GM18507 (cell line): ENCODE measurements around the gene DYNLT5.
A peak's percentile ranks its signal among the peaks of the same experiment; 100 is the strongest.
"Not testable (repeated sequence)": the region's sequence is repeated elsewhere in the genome, so short reads cannot be mapped to it uniquely, and the experiment has no call there.

Source experiments
- DNase-seq: peaks from one replicate; pipeline ENCODE4 v3.0.0; 2011; ENCODE audit warnings: low read depth; ENCODE audit not compliant: insufficient read length; ENCODE audit errors: extremely low spot score
- FAIRE-seq: peaks from 2 replicates; lab custom pipeline; 2011; peaks lifted over from hg19 to GRCh38; lab: Jason Lieb, UNC

Gene DYNLT5, protein sequence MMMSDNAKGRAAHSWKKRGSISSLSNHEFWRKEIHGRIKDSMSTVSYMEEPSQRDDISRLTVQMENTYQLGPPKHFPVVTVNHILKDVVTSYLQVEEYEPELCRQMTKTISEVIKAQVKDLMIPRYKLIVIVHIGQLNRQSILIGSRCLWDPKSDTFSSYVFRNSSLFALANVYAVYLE

DNA sequence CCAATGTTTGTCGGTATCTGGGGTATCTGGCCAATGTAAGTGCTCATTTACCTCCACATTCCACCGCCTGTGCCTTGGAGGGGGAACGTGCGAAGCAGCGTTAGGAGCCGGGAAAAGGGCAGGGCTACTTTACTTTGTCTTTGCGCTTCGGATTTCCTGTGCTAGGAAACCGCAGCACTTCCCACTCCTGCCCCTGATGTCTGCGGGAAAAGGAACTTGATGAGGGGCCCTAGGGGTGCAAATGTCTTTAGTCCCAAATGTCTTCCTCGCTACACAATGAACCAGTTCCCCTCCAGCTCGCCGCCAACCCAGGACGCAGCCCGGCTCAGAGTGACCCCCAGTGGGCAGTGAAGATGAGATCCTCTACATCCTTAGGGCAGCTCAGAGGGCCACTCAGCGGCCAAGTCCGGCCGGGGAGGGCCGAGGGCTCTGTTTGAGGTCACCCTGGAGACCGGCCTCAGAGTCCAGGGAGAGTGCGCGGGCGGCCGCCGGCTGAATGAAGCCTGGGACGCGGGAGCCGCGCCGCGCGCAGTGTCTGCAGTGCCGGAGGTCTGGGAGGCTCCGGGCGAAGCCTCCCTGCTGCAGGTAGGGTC is at the start of gene DYNLT5:
Gene DYNLT5, plus strand, starts transcription at position 460 of the 593 bp plus-strand sequence. CDS start 2,200 bp downstream, outside the sequence.
- no peak for DNase-seq

DNA sequence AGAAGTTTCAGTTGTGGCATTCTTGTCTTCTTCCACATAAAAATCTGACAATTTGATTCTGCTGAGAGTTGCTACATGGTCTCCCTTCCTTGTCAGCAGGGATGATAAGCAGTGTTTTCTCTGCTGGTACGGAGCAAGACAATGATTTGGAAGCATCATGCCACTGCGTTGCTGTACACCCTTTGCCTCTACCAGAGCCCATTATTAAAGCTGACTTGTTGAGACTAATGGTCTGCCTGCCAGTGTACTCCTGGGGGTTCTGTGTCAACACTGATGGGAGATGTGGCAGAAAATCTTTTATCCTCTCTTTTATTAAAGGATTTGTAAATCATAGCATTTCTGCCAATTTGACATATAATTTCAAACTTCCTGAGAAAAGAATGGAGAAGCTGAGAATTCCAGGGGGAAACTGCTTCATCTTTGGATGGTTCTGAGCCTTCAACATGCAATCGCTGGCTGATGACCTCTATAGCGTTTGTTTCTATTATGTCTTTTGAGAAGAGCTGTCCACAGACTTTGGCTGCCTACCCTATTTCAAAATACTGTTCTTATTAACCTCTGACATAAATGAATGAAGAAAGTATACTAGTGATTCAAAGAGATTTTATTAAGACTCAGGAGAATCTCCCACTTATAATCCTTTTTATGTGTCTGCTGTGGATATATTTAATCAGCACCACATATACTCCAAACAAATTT is 47.9 kb upstream of the DYNLT5 start:
- FAIRE-seq (no peak), DNase-seq (no peak)

More for the DNA sequence above, at the start of gene DYNLT5:
- no peak for FAIRE-seq

DNA sequence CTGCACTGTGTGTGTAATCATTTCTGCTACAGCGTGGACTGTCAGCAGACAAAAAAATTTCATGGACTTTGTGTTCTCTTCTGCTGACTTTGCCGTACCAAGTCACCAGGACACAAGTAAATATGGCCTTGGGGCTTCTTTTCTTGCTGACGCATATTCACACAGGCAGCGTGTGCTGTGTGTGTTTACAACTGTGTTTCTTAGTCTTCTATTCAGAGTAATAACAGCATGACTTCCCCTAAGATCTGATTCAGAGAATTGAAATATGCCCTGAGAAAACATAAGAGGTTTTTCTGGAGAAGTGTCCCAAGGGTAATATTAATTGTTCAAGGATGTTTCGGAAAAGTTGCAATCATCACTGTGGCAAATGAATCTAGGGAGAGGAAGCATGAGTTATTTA is 47.1 kb upstream of the DYNLT5 start:
- FAIRE-seq (no peak), DNase-seq (no peak)

DNA sequence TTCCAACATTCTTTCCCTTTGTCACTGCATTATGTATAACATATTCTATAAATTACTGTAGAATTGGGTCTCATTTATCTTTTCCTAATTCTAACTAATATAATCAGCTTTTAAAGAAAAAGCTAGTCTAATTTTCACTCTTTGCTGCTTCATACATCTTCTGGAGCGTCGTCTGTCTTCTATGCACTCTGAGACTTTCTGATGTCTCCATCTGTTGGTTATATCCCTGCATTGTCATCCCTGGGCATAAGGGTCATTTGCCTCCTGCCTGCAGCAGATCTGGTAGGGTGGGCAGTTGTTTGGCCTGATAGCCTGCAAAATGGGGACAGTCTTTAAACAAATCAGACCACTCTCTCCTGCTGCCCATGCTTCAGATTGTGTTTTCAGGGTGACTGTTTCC is 40.8 kb upstream of the DYNLT5 start:
- FAIRE-seq = no peak

DNA sequence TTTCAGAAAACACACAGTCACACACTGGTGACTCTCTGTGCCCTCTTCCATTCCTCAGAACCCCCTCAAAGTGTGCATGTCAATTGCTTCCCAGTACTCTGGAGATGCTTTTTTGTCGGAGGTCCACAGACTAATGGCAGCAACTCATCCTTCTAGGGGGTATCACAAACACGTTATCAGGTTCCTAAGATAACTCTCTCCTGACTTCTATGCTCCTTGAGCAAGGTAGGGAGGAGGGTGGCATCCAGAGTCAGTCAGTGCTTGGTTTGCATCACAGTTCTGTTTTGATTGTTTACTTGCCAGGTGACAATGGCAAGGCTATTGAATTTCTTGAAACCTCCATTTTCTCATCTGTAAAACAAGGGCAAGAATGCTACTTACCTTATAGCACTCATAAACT is 39.4 kb upstream of the DYNLT5 start:
- DNase-seq = no peak
- FAIRE-seq = no peak

More for the DNA sequence above, 40.8 kb upstream of the DYNLT5 start:
- no peak for DNase-seq

DNA sequence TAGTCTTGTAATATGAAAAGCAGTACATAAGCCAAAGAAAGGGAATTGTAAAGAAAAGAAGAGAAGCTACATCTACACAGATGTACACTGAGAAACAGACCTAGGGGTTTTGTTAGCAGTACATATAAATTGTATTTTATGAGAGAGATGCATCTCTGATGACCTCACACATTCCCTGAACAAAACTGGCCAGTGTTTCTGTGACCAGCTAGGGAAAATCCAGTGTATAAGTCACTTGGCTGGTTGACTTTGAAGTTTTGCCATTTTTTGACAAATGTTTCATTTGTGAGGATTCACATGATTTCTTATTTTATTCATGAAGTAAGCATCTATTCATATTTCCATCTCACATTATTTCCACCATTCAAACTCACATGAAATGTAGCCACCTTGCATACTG is 28.3 kb upstream of the DYNLT5 start:
- DNase-seq (no peak), FAIRE-seq (no peak)

DNA sequence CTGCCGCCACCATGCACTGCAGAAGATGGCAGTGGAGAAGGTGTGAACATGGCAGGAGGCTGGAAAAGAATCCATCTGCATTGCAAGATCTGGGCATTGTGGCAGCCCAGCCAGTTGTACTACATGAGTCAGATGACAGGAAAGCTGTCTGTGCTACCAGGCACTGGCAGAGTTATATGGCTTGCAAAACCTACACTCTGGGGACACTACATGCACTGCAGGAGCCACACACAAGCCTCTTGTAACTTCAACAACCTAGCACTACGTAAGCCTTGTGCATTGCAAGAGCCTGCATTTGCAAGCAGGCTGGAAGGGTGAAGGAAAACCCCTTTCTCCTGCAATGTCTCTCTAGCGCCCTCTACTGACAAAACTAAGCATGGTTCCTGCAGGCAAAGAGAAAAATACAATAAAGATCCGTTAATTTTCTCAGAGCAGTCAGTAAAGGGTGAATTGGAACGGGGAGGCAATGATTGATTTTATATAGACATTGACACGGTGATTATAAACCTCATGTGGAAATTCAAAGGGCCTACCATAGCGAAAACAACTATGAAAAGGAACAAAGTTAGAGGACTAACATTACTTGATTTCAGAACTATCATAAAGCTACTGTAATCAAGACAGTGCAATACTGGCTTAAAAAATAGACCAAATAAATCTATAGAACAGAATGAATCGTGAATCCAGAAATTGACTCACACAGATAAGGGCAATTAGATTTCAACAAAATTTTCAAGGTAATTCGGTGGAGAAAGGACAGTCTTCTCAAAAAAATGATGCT is 26.2 kb upstream of the DYNLT5 start:
- peak; percentile 14 for DNase-seq

DNA sequence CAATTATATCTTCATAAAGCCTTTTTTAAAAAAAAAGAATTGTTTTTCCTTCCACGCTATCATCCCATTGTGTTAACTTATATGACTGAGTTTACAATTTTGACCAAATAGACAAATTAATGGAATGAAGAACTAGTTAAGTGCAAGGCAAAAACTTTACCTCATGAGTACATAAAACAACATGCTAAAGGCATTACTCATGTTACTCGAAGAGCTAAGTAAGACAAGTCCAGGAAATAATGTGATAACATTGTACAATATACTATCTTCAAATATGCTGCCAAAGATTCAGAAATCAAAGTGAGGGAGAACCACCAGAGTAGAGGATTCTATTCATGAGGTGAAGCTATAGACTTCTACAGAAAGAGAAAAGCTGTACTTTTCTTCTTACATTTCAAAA is 24.2 kb upstream of the DYNLT5 start:
- FAIRE-seq (no peak), DNase-seq (no peak)

More for the DNA sequence above, 26.2 kb upstream of the DYNLT5 start:
- peak; percentile 91 for FAIRE-seq

DNA sequence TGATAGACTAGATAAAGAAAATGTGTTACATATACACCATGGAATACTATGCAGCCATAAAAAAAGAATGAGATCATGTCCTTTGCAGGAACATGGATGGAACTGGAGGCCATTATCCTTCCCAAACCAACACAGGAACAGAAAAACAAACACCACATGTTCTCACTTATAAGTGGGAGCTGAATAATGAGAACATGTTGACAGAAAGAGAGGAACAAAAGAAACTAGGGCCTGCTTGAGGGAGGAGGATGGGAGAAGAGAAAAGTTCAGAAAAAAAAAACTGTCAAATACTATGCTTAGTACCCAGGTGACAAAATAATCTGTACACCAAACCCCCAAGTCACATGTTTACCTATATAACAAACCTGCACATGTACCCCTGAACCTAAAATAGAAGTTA is 23.5 kb upstream of the DYNLT5 start:
- FAIRE-seq, DNase-seq: not testable (repeated sequence)

DNA sequence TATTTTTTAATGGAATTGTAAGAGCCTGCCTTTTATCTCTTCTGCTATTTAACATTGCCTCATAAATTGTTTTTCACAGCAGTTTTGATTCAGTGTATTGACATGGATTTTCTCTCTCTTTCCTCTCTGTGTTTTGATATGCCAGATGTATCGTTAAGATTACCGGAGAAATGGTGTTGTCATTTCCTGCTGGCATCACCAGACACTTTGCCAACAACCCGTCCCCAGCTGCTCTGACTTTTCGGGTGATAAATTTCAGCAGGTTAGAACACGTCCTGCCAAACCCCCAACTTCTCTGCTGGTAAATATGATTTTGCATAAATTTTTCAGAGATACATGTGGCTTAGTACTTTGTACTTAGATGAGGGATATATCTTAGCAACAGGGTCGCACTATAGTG is 23.1 kb upstream of the DYNLT5 start:
- FAIRE-seq (no peak), DNase-seq (no peak)

DNA sequence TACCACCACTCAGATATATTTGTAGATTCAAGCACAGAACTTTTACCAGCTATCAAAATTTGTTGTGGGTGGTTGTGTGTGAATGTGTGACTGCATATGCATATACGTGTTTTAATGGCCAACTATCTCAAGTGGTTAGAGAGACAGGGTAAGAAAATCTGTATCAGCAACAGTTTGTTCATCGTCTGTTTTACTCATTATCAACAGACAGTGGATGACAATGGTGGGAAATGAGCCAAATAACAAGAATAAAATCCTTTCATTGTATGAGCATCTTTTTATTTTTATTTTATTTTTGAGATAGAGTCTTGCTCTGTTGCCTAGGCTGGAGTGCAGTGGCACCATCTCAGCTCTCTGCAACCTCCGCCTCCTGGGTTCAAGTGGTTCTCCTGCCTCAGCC is 22.7 kb upstream of the DYNLT5 start:
- no peak for DNase-seq
- FAIRE-seq = no peak

DNA sequence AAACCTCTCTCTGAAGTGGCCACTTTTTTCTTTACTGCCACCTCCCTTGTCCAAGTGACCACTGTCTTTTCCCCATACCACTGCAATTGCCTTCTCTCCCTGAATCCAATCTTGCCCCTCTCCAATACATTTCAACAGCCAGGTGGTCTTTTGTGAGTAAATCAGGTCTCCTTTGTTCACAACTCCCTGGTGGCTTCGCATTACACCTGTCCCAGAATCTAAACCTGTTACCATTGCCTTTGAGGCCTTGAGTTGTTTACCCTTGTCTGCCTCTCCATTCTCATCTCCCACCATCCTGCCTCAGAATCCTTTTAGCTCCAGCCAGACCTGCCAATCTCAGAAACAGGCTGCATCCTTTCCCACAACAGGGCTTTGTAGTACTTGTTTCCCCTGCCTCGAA is 21.8 kb upstream of the DYNLT5 start:
- FAIRE-seq = no peak

DNA sequence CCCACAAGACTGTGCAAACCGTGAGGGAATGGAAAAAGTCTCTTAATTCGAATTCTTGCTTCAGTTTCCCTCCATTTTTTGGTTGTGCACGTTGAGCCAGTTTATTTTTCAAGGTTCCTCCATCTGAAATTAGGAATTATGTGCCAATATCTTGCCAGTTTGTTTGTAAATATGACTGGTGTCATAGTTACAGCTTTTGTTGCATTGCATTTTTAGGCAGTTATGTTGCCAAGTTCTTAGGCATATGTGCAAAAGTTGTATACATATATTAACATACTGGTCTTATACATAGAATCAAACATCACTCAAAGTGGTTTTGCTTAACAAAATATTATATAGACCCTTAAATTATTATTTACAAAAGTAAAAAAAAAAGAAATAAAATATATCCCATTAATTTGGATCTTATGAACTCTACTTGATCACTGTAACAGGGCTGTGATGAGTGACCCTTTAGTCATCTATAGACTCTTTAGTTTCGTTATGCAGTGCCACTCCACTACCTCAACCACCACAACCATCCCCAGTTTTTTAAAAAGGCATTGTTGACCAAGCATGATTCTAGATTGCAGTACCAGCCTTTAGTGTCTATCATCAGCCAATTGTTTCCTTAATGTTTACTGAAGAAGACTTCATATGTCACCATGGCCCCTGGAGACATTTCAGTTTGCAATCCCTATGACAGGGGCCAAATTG is 20.9 kb upstream of the DYNLT5 start:
- no peak for DNase-seq

More for the DNA sequence above, 21.8 kb upstream of the DYNLT5 start:
- DNase-seq = no peak

DNA sequence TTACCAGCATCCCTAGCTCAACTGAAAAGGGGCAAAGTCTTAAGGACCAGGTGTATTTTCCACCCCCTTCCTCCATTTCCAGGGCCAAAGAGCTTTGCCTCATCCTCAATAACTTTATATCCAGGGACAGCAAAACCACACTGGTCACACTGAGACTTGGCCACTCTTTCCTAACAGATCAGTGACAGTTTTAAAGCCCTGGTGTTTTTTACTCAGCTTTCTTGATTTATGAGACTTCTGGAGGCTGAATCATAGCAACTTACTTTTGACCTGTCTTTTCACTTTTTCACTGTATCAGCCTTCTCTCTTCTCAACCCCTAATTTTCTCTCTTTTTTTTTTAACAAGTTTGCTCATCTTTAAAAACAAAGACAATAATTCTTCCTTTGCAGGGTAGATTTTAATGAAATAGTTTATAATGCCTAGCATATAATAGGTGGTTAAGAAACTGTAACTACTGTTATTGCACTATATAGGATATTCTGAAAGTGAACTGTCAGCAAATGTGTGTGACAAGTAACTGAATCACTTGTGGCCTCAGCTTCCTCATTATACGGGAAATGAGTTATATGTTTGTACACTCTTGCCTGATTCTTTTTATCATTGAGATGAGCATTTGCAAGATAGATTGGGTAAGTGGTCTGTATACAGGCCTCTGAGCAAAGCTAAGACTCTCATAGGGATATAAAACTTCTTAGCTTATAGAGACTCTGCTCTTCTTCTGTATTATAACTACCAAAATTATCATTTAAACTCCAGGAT is 19.7 kb upstream of the DYNLT5 start:
- FAIRE-seq (no peak), DNase-seq (no peak)

More for the DNA sequence above, 20.9 kb upstream of the DYNLT5 start:
- no peak for FAIRE-seq

DNA sequence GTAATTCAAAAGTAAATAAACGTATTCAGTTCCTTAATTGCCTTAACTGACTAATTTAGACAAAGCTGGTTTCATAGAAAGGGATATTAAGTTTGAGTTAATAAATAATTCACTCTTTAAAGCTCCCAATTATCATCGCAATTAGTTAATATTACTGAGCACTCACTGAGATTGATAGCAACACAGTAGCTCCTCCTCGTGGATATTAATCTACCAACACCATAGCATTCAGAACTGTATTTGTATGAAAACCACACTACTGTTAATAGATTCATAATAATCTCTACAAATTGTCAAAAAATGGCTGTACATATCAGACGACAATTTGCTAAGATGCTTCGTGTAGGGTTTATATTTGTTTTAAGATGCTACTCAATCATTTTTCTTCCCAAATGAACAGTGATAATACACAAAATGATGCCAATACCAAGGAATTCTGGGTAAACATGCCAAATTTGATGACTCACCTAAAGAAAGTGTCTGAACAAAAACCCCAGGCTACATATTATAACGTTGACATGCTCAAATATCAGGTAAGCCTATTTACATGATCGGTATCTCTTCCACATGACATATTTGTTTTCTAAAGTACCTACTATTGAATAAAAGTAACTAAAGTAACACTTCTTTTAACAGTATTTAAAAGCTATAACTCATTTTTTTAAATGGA is 18.8 kb upstream of the DYNLT5 start:
- DNase-seq (no peak), FAIRE-seq (peak; percentile 63)

DNA sequence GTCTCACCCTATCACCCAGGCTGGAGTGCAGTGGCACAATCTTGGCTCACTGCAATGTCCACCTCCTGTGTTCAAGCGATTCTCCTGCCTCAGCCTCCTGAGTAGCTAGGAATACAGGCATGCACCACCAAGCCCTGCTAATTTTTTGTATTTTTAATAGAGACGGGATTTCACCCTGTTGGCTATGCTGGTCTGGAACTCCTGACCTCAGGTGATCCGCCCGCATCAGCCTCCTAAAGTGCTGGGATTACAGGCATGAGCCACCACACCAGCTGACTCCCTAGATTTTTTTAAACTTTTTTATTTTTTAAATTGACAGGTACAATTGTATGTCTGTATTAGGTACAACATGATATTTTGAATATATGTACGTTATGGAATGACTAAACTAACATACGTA is 17.7 kb upstream of the DYNLT5 start:
- not testable (repeated sequence) for DNase-seq, FAIRE-seq

DNA sequence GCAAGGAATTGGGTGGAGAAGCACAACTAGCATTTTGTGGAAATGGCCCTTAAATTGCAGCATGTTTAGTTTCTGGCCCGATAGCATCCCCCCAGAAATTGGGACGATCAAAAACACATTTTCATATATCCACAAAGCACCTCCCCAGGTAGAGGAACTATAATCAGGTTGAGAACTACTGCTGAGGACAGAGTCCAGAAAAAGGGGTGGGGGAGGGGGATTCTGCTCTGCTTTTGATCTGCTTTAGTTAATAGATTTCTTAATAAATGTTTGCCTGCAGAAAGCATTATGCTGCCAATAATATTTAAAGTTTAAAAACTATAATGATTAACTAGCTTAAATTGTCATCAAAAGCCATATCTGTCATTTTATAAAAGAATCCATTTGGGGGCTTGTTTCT is 14.4 kb upstream of the DYNLT5 start:
- DNase-seq (no peak), FAIRE-seq (no peak)

DNA sequence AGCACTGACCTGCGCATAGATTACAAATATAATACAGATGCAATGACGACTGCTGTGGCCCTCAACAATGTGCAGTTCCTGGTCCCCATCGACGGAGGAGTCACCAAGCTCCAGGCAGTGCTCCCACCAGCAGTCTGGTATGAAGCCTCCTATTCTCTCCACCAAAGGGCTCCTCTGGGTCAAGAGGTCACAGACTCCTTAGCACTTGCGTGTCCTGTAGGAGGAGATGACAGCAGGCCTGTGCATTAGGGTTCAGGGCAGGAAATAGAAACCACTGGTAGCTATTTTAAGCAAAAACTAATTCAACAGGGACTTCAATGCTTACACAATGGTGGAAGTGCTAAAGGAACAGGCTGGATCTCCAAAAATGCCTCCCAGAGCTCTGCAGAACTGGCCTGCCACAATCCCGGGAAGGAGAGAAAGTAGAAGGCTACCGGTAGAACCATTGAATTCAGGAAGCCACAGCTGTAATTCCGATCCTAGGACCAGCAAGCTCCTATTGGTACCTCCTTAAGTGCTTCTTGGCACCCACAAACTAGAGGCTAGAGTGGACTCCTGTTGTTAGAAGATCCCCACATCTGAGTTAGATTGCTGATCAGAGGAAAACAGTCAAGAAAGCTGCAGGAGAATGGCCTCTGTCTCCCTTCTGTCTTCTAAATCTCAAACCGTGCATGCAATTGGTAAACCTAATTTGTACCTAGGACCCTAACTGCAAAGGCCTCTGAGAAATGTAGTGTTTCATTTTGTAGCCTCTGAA is 12.7 kb upstream of the DYNLT5 start:
- DNase-seq (no peak), FAIRE-seq (no peak)
